ENCODE results near the gene CIBAR2.

DNA sequence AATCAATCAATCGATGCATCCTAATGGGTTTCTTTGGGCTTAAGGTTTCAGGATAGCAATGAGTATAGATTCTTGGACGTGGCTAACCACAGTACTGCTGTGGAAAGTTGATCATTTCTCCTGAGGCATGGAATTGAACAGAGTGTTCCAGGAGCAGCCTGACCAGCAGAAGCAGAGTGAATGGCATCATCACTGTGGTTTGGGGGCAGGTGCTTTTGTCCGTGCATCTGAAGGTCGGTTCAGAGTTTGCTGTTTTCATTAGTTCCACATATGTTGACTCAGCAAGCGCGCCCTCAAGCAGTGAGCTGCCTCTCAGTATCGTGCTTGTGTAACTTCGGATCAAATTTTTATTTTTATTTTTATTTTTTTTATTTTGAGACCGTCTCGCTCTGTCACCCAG, 59.7 kb downstream of the CIBAR2 start:
- TF ChIP-seq, protein P1, sequence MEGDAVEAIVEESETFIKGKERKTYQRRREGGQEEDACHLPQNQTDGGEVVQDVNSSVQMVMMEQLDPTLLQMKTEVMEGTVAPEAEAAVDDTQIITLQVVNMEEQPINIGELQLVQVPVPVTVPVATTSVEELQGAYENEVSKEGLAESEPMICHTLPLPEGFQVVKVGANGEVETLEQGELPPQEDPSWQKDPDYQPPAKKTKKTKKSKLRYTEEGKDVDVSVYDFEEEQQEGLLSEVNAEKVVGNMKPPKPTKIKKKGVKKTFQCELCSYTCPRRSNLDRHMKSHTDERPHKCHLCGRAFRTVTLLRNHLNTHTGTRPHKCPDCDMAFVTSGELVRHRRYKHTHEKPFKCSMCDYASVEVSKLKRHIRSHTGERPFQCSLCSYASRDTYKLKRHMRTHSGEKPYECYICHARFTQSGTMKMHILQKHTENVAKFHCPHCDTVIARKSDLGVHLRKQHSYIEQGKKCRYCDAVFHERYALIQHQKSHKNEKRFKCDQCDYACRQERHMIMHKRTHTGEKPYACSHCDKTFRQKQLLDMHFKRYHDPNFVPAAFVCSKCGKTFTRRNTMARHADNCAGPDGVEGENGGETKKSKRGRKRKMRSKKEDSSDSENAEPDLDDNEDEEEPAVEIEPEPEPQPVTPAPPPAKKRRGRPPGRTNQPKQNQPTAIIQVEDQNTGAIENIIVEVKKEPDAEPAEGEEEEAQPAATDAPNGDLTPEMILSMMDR (IDR thresholded peaks at IDR 0.05; ENCODE audit: low read depth, low read length), result no peak
- TF ChIP-seq EZH2phosphoT487 (IDR thresholded peaks at IDR 0.05; ENCODE audit: low read depth), result no peak

Measured in OCI-LY3 (cell line).